ENCODE data around the gene GCNT2. TPM values are rescaled to one million over a fixed set of nuclear protein-coding genes. Genes with fewer than 3 reads are reported as not detected.

The GCNT2 gene
- polyA plus RNA-seq, 3 donors, result 3.5 to 10.0 (median 4.3) TPM

DNA sequence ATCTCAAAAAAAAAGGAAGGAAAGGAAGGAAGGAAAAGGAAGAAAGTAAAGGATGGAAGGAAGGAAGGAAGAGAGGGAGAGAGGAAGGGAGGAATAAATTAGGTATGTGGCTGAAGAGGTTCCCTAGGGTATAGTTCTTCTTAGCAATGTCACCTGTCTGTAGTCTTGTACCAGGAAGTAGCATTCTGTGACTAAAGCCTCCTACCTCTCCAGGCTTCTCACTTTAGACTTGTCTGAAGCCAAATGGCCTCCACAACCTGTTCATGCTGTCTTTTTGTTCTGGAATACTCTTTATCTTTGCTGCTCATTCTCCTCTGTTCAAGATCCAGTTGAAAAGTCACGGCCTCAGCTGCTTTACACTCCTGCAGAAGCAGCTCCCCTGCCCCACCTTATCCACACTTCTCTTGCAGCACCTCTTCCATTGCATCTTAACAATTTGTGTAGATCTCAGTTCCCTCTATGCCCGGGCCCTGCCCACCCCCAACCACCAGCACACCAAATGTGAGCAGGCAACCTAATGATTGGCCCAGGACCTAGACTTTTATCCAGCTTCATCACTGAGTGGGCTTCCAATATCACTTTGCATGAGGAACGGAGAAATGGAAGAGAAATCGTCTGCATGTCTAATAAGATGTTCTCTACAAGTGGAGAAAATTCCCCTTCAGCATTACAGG lies 19.1 kb downstream of the GCNT2 start:
- H3K36me3 Mint-ChIP-seq, result peaks cover 9 to 19% of the 10 kb centered on the region in 2 donors
- DNase-seq, result no peak
- Histone ChIP-seq H4K20me1 (ENCODE audit: insufficient read depth, low read length) (peaks cover 6% of the 10 kb centered on the region), H3K27me3 (ENCODE audit: control insufficient read depth in 2 of 2, insufficient read depth in 2 of 2, low read length in 2 of 2) (no peaks in the 10 kb centered on the region), H3K36me3 (replicated peaks in 1 of 2; ENCODE audit: control insufficient read depth in 1 of 2, insufficient read depth in 2 of 2, low read length in 2 of 2) (peaks cover 0 to 10% of the 10 kb centered on the region in 2 donors), H3K27ac (ENCODE audit: low read depth in 1 of 2, low read length in 2 of 2) (peak overlapping the region in 1 of 2 donors; percentile 44), H2AFZ (ENCODE audit: insufficient read depth, low read depth, low read length, poor library complexity, severe bottlenecking) (no peak overlapping the region), H3K4me1 (ENCODE audit: control insufficient read depth in 1 of 2, insufficient read depth in 2 of 2, low read length in 2 of 2) (peaks cover 51 to 63% of the 10 kb centered on the region in 2 donors), H3K4me3 (replicated peaks in 1 of 3; ENCODE audit: low read depth in 2 of 3, low read length in 3 of 3) (no peak overlapping the region), H3K9ac (ENCODE audit: insufficient read depth, low read length, poor library complexity, severe bottlenecking) (no peak overlapping the region), H3K9me3 (replicated peaks in 1 of 2; ENCODE audit: control insufficient read depth in 1 of 2, insufficient read depth in 1 of 2, low read length in 2 of 2) (no peaks in the 10 kb centered on the region), H3K79me2 (ENCODE audit: insufficient read depth, low read length) (peaks cover 86% of the 10 kb centered on the region), H3K4me2 (replicated peaks; ENCODE audit: extremely low read depth, low read length, poor library complexity, severe bottlenecking) (no peak overlapping the region)
- H3K9me3 Mint-ChIP-seq, result peaks cover 0 to 4% (median 0%) of the 10 kb centered on the region in 7 donors
- peaks cover 59% of the 10 kb centered on the region for H3K4me1 Mint-ChIP-seq
- no peaks in the 10 kb centered on the region for H3K27me3 Mint-ChIP-seq (ENCODE audit: low read depth in 3 of 3)
- TF ChIP-seq, protein P1, sequence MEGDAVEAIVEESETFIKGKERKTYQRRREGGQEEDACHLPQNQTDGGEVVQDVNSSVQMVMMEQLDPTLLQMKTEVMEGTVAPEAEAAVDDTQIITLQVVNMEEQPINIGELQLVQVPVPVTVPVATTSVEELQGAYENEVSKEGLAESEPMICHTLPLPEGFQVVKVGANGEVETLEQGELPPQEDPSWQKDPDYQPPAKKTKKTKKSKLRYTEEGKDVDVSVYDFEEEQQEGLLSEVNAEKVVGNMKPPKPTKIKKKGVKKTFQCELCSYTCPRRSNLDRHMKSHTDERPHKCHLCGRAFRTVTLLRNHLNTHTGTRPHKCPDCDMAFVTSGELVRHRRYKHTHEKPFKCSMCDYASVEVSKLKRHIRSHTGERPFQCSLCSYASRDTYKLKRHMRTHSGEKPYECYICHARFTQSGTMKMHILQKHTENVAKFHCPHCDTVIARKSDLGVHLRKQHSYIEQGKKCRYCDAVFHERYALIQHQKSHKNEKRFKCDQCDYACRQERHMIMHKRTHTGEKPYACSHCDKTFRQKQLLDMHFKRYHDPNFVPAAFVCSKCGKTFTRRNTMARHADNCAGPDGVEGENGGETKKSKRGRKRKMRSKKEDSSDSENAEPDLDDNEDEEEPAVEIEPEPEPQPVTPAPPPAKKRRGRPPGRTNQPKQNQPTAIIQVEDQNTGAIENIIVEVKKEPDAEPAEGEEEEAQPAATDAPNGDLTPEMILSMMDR (IDR thresholded peaks at IDR 0.05), result no peak
- H3K27ac Mint-ChIP-seq, result peak overlapping the region in 4 of 7 donors; percentile 4 to 82 (median 76)
- H3K4me3 Mint-ChIP-seq, result no peak overlapping the region
- intact Hi-C loops (cut with micrococcal nuclease), result no loop called here
- 73% methylated on average over 3 of the region's 4 CpGs for WGBS (ENCODE audit: insufficient coverage)

DNA sequence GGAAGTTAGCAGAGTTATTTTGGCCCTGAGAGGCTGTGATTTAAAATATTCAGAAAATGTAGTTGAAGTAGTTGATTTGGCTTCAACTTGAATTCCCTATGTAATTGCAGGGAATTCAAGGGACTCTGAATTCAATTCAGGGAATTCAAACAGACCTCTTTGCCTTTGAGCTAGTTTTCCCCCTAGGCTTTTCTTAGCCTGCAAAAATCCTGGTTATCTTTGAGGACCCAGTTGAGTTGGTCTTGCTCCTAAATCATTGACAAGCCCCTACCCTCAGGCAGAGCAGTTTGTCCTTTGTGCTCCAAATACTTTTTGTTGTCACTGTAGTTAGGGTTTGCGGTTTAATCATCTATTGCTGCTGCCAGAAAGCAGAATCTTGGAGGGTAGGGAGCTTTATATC lies 20.4 kb downstream of the GCNT2 start:
- Histone ChIP-seq H4K20me1 (ENCODE audit: insufficient read depth, low read length) (peaks cover 18% of the 10 kb centered on the region), H3K9ac (ENCODE audit: insufficient read depth, low read length, poor library complexity, severe bottlenecking) (no peak overlapping the region), H3K4me2 (replicated peaks; ENCODE audit: extremely low read depth, low read length, poor library complexity, severe bottlenecking) (peak overlapping the region; percentile 25), H3K9me3 (replicated peaks in 1 of 2; ENCODE audit: control insufficient read depth in 1 of 2, insufficient read depth in 1 of 2, low read length in 2 of 2) (no peaks in the 10 kb centered on the region), H3K4me1 (ENCODE audit: control insufficient read depth in 1 of 2, insufficient read depth in 2 of 2, low read length in 2 of 2) (peaks cover 38 to 49% of the 10 kb centered on the region in 2 donors), H3K27ac (ENCODE audit: low read depth in 1 of 2, low read length in 2 of 2) (peak overlapping the region in 1 of 2 donors; percentile 62), H3K4me3 (replicated peaks in 1 of 3; ENCODE audit: low read depth in 2 of 3, low read length in 3 of 3) (no peak overlapping the region), H3K36me3 (replicated peaks in 1 of 2; ENCODE audit: control insufficient read depth in 1 of 2, insufficient read depth in 2 of 2, low read length in 2 of 2) (peaks cover 0 to 19% of the 10 kb centered on the region in 2 donors), H2AFZ (ENCODE audit: insufficient read depth, low read depth, low read length, poor library complexity, severe bottlenecking) (no peak overlapping the region), H3K79me2 (ENCODE audit: insufficient read depth, low read length) (peaks cover 94% of the 10 kb centered on the region), H3K27me3 (ENCODE audit: control insufficient read depth in 2 of 2, insufficient read depth in 2 of 2, low read length in 2 of 2) (no peaks in the 10 kb centered on the region)
- intact Hi-C loops (cut with micrococcal nuclease), result no loop called here
- H3K36me3 Mint-ChIP-seq, result peaks cover 9 to 26% of the 10 kb centered on the region in 2 donors
- no peaks in the 10 kb centered on the region for H3K27me3 Mint-ChIP-seq (ENCODE audit: low read depth in 3 of 3)
- DNase-seq, result no peak
- no peak overlapping the region for H3K4me3 Mint-ChIP-seq
- TF ChIP-seq, protein P1 (IDR thresholded peaks at IDR 0.05), result no peak
- 100% methylated on average over 1 of the region's 1 CpG for WGBS (ENCODE audit: insufficient coverage)
- H3K27ac Mint-ChIP-seq, result peak overlapping the region in 4 of 7 donors; percentile 52 to 84 (median 76)
- H3K4me1 Mint-ChIP-seq, result peaks cover 48% of the 10 kb centered on the region
- peaks cover 0 to 4% (median 0%) of the 10 kb centered on the region in 7 donors for H3K9me3 Mint-ChIP-seq
